GM21360 (cell line): ENCODE measurements around the gene NPTX2.

Experiments
- ATAC-seq: cut with Tn5 transposase; IDR thresholded peaks from one replicate; pipeline ENCODE4 v1.9.1; 2021; ENCODE audit warnings: mild to moderate bottlenecking, moderate library complexity; ENCODE audit not compliant: unreplicated experiment

NPTX2 gene

DNA sequence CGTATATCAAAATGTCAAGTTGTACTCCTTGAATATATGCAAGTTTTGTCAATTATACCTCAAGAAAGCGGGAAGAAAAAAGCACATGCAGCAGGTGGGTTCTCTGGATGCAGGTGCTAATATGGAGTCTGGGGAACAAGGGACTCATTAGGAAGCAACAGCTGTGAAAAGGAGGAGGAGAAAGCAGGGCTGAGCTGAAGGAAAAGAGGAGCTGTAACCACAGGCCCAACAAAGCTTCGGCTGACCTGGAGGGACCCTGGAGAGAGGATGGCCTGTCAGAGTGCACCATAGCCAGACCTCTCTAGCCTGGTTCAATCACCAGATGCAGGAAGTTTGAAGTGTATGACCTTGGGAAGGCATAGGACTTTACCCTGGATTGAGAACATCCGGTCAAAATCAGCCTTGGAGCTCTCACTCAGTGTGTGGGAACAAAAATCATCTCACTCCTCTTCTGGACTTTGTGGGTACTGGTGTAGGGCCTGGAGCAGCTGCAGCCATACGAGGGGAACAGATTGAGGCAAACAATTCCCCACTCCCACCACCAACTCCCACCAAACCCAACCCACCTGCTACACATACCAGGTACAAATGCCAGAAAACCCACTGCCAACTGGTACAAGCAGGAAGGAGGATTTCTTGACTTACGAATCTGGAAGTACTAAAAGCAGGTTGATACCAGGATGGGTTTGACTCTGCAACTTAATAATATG is 36.7 kb downstream of the NPTX2 start:
- no peak for ATAC-seq

DNA sequence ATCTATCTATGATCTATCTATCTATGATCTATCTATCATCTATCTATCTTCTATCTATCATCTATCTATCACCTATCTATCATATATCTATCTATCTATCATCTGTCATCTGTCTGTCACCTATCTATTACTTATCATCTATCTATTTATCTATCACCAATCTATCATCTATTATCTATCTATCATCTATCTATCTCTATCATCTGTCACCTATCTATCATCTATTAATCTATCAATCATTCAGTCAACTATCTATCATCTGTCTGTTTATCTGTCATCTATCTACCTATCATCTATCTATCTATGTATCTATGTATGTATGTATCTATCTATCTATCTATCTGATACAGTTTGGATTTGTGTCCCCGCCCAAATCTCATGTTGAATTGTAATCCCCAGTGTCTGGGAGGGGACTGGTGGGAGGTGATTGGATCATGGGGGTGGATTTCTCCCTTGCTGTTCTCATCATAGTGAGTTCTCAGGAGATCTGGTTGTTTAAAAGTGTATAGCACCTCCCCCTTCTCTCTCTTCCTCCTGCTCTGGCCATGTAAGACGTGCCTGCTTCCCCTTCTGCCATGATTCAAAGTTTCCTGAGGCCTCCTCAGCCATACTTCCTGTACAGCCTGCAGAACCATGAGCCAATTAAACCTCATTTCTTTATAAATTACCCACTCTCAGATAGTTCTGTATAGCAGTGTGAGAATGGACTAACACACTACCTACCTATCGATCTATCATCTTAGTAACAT is 37.6 kb downstream of the NPTX2 start:
- ATAC-seq, result no peak

DNA sequence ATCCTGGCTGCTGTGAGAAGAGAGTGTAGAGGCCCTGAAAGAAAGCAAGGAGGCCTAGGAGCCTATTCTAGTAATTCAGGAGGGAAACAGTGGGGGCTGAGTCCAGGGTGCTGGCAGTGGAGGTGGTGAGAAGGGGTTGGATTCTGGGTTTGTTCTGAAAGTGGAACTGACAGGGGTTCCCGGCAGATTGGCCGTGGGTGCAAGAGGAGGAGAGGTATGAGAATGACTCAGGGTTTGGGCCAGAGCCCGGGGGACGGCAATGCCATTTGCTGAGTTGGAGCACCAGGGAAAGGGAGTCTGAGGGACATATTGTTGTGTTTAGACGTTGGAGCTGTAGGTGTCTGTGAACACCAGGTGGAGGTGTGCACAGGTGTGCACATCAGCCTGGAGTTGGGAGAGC is 38.5 kb downstream of the NPTX2 start:
- no peak for ATAC-seq

DNA sequence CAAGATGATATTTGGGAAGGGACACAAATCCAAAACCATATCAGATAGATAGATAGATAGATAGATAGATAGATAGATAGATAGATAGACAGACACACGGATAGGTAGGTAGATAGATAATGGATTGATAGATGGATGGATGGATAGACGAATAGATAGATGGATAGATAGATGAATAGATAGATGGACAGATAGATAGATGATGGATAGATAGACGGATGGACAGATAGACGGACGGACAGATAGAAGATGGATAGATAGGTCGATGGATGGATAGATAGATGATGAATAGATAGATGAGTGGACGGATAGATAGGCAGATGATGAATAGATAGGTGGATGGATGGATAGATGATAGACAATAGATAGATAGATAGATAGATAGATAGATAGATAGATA is 39.8 kb downstream of the NPTX2 start:
- no peak for ATAC-seq

DNA sequence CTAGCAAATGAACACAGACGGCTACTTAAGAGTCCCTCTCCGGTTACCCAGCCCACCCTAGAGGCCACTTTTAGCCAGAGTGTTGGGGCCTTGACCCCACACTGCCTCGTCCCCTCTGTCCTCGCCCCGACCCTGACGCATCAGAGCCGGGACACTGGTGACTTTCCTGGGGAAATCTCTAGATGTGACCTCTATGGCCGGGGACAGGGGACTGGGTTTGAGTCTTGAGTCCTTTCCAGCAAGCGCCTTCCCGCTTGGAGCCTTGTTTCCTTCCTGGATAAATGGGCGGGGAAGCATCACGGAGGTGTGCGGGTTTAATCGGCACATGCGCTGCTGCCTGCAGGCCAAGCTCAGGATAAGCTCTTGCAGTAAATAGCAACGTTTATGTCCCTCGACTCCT is 40.7 kb downstream of the NPTX2 start:
- ATAC-seq, result no peak

DNA sequence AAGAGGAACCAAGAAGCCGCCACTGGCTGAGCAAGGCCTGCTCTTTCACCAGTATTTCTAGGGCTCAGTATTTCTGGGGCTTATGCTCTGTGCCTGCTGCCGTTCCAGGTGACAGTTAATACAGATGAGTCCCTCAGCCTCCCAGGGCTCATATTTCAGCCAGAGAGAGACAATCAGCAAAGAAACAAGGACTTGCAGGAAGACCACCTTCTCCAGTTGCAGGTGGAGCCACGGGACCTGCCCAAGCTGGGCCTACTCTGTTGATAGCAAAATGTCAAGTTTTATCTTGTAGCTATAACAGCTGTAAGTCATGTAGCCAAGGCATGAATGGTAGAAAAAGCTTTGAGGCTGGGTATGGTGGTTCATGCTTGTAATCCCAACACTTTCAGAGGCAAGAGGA is 42.7 kb downstream of the NPTX2 start:
- ATAC-seq, result no peak

DNA sequence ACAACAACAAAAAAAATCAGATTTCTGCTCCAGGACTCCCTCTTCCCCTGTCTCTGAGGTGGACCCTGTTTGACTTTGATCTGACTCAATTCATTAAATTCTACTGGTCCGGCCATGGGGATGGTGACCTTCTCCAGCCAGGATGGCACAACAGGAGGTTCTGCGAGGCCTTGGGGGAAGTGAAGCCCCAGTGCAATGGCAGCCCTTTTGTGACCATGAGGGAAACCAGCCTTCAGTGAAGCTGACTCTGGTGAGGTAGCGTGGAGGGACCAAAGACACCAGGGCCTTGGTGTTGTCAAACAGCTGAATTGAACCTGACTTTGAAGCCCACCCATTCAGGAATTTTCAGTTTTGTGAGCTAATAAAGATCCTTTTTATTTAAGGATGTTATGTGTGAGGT is 44.5 kb downstream of the NPTX2 start:
- ATAC-seq, result no peak

DNA sequence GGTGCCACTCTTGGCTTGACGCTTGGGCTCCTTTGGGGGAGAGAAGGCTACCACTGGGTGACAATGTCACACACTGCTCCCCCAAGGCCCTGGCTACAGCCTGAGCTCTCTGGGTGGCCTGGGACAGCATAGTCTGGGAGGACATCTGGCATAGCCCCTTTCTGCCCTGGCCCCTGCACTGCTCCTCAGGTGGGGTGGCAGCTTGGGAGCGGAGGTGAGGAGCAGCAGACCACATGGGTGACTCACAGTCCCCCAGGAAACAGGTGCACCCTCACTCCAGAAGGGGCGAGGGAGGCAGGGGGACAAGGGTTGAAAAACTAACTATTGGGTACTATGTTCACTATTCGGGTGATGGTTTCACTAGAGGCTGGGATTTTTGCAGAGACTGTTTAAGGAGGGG is 45.2 kb downstream of the NPTX2 start:
- ATAC-seq, result no peak

DNA sequence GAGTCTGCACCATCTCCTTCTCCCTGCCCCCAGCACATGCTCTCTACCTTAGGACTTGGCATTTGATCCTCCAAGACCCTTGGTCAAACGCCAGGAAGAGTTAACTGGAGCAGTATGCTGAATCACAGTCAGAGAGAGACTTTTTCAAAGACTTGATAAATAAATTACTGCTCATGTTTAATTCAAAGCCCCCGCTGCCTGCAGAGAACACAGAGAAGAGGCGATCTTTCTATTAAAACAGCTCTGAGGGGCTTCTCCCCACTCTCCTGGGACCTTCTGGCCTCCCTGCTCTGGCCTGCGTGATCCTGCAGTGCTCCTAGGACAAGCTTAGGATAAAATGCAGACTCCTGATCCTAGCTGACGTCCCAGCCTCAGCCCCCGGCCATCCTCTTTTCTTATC is 47.8 kb downstream of the NPTX2 start:
- ATAC-seq, result no peak

DNA sequence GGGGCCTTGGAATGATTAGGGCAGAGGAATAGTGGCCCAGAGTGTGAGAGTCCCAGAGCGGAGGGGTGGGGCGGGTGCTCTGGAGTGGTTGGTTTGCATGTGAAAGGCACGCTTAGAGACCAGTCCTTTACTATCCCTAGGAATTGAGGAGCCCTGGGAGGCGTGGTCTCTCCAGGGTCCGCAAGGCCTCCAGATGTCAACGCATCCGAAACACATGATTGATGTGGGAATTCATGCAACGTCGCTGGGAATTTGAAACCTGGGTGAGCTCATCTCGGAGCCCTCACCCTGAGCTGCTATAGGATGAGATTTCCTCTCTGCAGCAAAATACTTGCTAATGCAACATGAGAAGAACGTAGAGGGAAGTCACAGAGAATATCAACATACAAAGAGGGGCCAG is 51.2 kb downstream of the NPTX2 start:
- no peak for ATAC-seq

DNA sequence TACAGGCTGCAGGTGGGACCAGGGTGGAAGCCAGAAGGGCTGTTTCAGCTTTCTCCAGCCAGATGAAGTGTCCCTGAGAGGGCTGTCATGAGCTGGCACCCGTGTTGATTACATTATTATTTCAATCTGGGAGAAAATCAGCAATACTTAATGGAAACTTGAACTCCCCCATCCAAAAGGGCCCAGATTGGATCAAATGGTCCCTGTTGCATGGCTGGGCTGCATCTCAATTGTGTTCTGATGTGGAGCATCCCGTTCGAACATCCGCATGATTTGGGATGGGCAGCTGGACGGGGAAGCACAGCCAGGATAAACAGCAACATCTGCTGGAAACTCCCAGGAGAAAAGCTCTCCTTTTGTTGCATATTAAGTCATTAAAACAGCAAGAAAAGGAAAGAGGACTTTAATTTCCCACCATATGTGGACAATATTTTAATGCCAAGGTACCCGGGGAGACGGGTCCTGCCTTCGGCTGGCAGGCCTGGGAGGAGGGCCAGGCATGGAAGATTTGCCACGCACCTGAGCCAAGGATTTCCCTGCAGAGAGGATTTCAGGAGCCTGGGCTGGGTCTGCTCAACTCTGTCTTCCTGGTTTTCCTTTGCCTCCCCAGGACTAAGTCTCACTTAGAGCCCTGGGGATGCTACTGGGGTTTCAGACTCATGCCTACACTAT is 52.4 kb downstream of the NPTX2 start:
- no peak for ATAC-seq

DNA sequence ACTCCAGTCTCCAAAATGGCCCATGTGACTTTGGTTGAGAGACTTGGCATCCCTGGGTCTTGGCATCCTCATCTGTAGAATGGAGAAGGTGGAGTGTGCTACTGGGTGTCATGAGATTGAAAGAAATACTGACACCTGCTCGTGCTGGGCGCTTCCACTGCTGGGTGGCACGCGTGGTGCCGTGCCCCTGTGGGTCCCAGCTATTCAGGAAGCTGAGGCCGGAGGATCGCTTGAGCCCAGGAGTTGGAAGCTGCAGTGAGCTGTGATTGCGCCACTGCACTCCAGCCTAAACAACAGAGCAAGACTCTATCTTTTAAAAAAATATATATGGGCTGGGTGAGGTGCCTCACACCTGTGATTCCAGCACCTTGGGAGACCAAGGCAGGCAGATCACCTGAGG is 53.1 kb downstream of the NPTX2 start:
- ATAC-seq, result no peak

DNA sequence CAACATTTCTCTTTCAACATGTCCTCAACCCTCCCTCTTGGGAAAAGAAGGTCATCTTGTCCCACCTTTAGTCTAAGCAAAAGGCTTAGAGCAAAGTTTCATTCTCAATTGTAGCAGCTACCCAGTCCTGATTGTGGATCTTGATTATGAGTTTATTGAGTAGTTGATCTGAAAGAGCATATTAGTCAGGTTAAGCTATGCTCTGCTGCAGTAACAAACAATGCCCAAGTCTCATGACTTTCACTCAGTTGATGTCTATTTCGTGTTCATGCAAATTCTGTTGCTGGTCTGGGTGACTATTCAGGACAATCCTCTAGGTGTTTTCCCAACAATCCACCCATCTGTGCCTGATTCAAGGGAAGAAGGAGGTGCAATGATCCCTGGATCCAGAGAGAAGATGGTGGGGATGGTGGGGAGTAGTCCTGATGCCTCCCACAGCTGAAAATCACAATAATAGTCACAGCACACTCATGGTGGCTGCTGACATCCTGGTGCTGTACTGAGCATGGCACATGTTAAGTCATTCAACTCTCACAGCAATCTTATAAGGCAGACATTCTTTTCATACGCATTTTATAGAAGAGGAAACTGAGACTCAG is 54.7 kb downstream of the NPTX2 start:
- no peak for ATAC-seq

DNA sequence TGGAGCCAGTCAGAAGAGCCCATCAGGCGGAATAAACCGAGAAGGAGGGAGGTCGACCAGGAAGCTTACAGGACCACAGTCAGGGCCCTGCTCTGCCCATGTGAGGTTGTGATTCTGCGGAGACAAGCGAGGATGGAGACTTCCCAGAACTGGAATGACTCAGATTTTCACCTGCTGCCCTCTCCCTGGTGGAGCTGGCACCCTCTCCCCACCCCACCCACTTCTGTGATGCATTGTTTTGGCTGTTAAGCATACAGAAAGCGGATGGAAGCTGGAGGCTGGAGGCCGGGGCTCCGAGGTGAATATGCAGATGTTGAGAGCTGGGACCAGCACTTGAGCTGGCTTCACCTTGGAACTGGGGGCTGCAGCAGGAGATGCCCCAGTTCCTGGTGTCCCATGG is 57.4 kb downstream of the NPTX2 start:
- no peak for ATAC-seq

DNA sequence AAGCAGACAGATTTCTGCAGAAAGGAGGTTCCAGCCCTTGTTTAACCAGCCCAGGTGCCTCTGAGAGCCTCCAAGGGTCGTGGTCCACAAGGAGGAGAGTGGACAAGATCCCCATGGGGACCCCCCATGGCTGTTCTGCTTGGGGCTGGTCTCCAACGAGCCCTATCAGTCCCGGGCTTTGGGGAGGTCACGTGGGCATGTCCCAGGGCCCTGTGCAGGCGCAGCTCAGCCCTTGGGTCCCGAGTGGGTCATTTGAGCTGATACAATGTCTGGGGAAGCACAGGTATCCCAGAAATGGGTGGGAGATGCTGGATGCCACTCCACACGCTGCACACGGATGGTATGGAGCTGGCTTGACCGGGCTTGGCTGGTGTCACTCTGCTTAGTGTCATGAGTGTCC is 57.8 kb downstream of the NPTX2 start:
- ATAC-seq, result no peak

DNA sequence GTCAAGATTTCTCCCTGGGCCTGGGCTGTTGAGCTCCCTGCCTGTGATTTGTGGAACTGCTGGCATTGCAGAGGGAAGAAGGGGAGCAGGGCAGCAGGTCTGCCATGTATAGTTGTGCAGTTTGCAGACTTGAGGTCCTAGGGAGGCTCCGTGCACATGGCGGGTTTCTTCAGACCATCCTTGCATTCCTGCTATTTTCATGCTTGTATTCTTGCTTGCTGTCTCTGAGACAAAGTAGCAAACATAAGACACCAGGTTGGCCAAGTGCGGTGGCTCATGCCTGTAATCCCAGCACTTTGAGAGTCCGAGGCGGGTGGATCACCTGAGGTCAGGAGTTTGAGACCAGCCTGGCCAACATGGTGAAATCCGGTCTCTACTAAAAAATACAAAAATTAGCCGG is 61.1 kb downstream of the NPTX2 start:
- no peak for ATAC-seq
